Keratinocyte (primary cell): Measurements from ENCODE around the gene DCLK1. TPM values are rescaled to one million over a fixed set of nuclear protein-coding genes. Genes with fewer than 3 reads are reported as not detected.

Experiments used
- DNase-seq: peaks from one replicate; pipeline ENCODE4 v3.0.0-alpha.2; 2011; ENCODE audit warnings: low read depth, missing footprints, low spot score
- FAIRE-seq: peaks from 2 replicates; lab custom pipeline; 2011; peaks lifted over from hg19 to GRCh38; lab: Jason Lieb, UNC
- H2AFZ ChIP-seq: 2 replicates; pipeline ENCODE4 v1.6.0; 2012; ENCODE audit warnings: low read length, control low read depth, inconsistent platforms; ENCODE audit not compliant: control insufficient read depth
- H3K27ac ChIP-seq: 2 replicates; pipeline ENCODE4 v1.5.1; 2011; ENCODE audit warnings: low read length; ENCODE audit not compliant: control insufficient read depth, insufficient read depth
- H3K27me3 ChIP-seq: 3 replicates; pipeline ENCODE4 v1.6.0; 2011; ENCODE audit warnings: low read length; ENCODE audit not compliant: control insufficient read depth, insufficient read depth; ENCODE audit errors: extremely low read depth
- H3K36me3 ChIP-seq, 2 experiments: 2 replicates in 1 of 2; 3 replicates in 1 of 2; pipeline ENCODE4 v1.5.1; 2011; ENCODE audit warnings: low read length in 2 of 2, mild to moderate bottlenecking in 1 of 2; ENCODE audit not compliant: control insufficient read depth in 2 of 2, insufficient read depth in 2 of 2; ENCODE audit errors: extremely low read depth in 1 of 2
- H3K4me1 ChIP-seq: 3 replicates; pipeline ENCODE4 v1.5.1; 2011; ENCODE audit warnings: low read length; ENCODE audit not compliant: control insufficient read depth, insufficient read depth; ENCODE audit errors: extremely low read depth
- H3K4me2 ChIP-seq: 3 replicates; pipeline ENCODE4 v1.6.0; 2011; ENCODE audit warnings: low read depth, low read length; ENCODE audit not compliant: control insufficient read depth, insufficient read depth; ENCODE audit errors: extremely low read depth
- H3K4me3 ChIP-seq, 3 experiments: fragments of 200-600 bp in 1 of 3; sonication (generic) in 1 of 3; 2 replicates in 2 of 3; 3 replicates in 1 of 3; pipeline ENCODE4 v1.5.1; 2011 to 2016; ENCODE audit warnings: low read length in 3 of 3, mild to moderate bottlenecking in 3 of 3, control low read depth in 2 of 3, inconsistent platforms in 1 of 3, low read depth in 1 of 3, mixed read lengths in 1 of 3, mixed run types in 1 of 3, moderate library complexity in 1 of 3; ENCODE audit not compliant: control insufficient read depth in 2 of 3, insufficient read depth in 2 of 3; ENCODE audit errors: extremely low read depth in 1 of 3
- H3K79me2 ChIP-seq: 2 replicates; pipeline ENCODE4 v1.6.0; 2012; ENCODE audit warnings: low read length; ENCODE audit not compliant: control insufficient read depth, insufficient read depth
- H3K9ac ChIP-seq: 3 replicates; pipeline ENCODE4 v1.6.0; 2011; ENCODE audit warnings: low read length; ENCODE audit not compliant: control insufficient read depth, insufficient read depth; ENCODE audit errors: extremely low read depth
- H3K9me1 ChIP-seq: 3 replicates; pipeline ENCODE4 v1.6.0; 2011; ENCODE audit warnings: low read length; ENCODE audit not compliant: control insufficient read depth, insufficient read depth; ENCODE audit errors: extremely low read depth
- H3K9me3 ChIP-seq: 2 replicates; pipeline ENCODE4 v1.5.1; 2012; ENCODE audit warnings: low read depth, low read length; ENCODE audit not compliant: control insufficient read depth
- H4K20me1 ChIP-seq: 3 replicates; pipeline ENCODE4 v1.6.0; 2011; ENCODE audit warnings: low read length; ENCODE audit not compliant: control insufficient read depth, insufficient read depth; ENCODE audit errors: extremely low read depth
- CTCF ChIP-seq, 3 experiments: IDR thresholded peaks in 1 of 3; conservative IDR thresholded peaks in 1 of 3; optimal IDR thresholded peaks in 1 of 3; 2 replicates in 2 of 3; 3 replicates in 1 of 3; pipeline versions ENCODE3 to v1.5.1; 2011; ENCODE audit warnings: low read length in 3 of 3, mild to moderate bottlenecking in 3 of 3, moderate library complexity in 2 of 3, control low read depth in 1 of 3, inconsistent platforms in 1 of 3; ENCODE audit not compliant: insufficient read depth in 2 of 3; ENCODE audit errors: extremely low read depth in 1 of 3
- EZH2 ChIP-seq: IDR thresholded peaks from one replicate; pipeline ENCODE4 v1.6.1; 2012; ENCODE audit warnings: inconsistent platforms, mild to moderate bottlenecking, low read length, moderate library complexity
- dilution Hi-C: fragments of 300-500 bp; cut with MboI; formaldehyde crosslinking; loops from one replicate; pipeline ENCODE4 v1.7.0; 2020; ENCODE audit warnings: low sequenced_read_pairs; ENCODE audit not compliant: extremely low pct_ligation_motif_present
- polyA plus RNA-seq, 5 experiments: library from polyadenylated mRNA; depleted of rRNA in 3 of 5; stranded (reverse) in 3 of 5; stranded (forward) in 1 of 5; unstranded in 1 of 5; fragments of >200 nt; gene quantifications; 1 replicate in 1 of 5; 2 replicates in 3 of 5; 3 replicates in 1 of 5; pipeline versions ENCODE4 v1.2.1 to v1.2.3, GENCODE V29; 2011 to 2012; ENCODE audit warnings: missing spikeins in 2 of 5, low read depth in 1 of 5, low replicate concordance in 1 of 5

The DCLK1 gene
- polyA plus RNA-seq, 1 donor (not counting 4 experiments of a cell fraction or from before 2014, with no cell fraction given) = 0.04 TPM

- dilution Hi-C loops = no loop called here
- H3K4me1 ChIP-seq = no peaks in the 10 kb centered on the region
- TF ChIP-seq EZH2 = no peak
- no peak for TF ChIP-seq CTCF (optimal IDR thresholded peaks at IDR 0.05 in 1 of 3, IDR thresholded peaks at IDR 0.05 in 1 of 3, conservative IDR thresholded peaks at IDR 0.05 in 1 of 3; ENCODE audit: extremely low read depth in 1 of 3, insufficient read depth in 2 of 3, low read length in 3 of 3)
Measured at GRCh38 chr13:35912841-35913240, 218.3 kb downstream of the DCLK1 start.

GRCh38 chr13:35909837-35910540, 221.2 kb downstream of the DCLK1 start:
- Histone ChIP-seq H3K79me2 (no peaks in the 10 kb centered on the region), H3K9me3 (no peaks in the 10 kb centered on the region), H3K27ac (no peak overlapping the region), H4K20me1 (no peaks in the 10 kb centered on the region), H3K36me3 (no peaks in the 10 kb centered on the region), H3K9ac (no peak overlapping the region), H3K4me1 (no peaks in the 10 kb centered on the region), H3K9me1 (no peaks in the 10 kb centered on the region), H3K4me3 (no peak overlapping the region), H3K27me3 (no peaks in the 10 kb centered on the region), H2AFZ (no peak overlapping the region), H3K4me2 (no peak overlapping the region)
- no peak for DNase-seq
- dilution Hi-C loops = no loop called here
- no peak for FAIRE-seq
- no peak for TF ChIP-seq EZH2
- no peak for TF ChIP-seq CTCF (optimal IDR thresholded peaks at IDR 0.05 in 1 of 3, IDR thresholded peaks at IDR 0.05 in 1 of 3, conservative IDR thresholded peaks at IDR 0.05 in 1 of 3; ENCODE audit: extremely low read depth in 1 of 3, insufficient read depth in 2 of 3, low read length in 3 of 3)

More at GRCh38 chr13:35912841-35913240, 218.3 kb downstream of the DCLK1 start:
- Histone ChIP-seq H3K79me2 (no peaks in the 10 kb centered on the region), H3K36me3 (no peaks in the 10 kb centered on the region), H3K9me1 (no peaks in the 10 kb centered on the region), H3K4me2 (no peak overlapping the region), H3K4me3 (no peak overlapping the region), H2AFZ (no peak overlapping the region), H3K9me3 (no peaks in the 10 kb centered on the region), H3K27me3 (no peaks in the 10 kb centered on the region), H3K27ac (no peak overlapping the region), H4K20me1 (no peaks in the 10 kb centered on the region), H3K9ac (no peak overlapping the region)
- no peak for FAIRE-seq
- DNase-seq = no peak
